Coronary artery (tissue), 2 donors: ENCODE results near the gene RNF114.
"Not testable (repeated sequence)": the region's sequence is repeated elsewhere in the genome, so short reads cannot be mapped to it uniquely, and the experiment has no call there.

Source experiments
- DNase-seq: peaks from one replicate; pipeline ENCODE4 v3.0.0-alpha.2; 2017; ENCODE audit warnings: low spot score
- H3K27ac ChIP-seq, 2 donors: fragments of 200-600 bp; sonication (generic); one replicate each; pipeline ENCODE4 v1.5.1; 2016 to 2019
- H3K4me3 ChIP-seq: fragments of 200-600 bp; sonication (generic); 2 replicates; pipeline ENCODE4 v1.5.1; 2016; ENCODE audit warnings: mild to moderate bottlenecking, moderate library complexity
- TF ChIP-seq, protein P1 (sequence below): fragments of 200-600 bp; sonication (generic); IDR thresholded peaks from one replicate; pipeline ENCODE4 v1.5.1; 2019; ENCODE audit warnings: antibody characterized with exemption

Gene RNF114

DNA sequence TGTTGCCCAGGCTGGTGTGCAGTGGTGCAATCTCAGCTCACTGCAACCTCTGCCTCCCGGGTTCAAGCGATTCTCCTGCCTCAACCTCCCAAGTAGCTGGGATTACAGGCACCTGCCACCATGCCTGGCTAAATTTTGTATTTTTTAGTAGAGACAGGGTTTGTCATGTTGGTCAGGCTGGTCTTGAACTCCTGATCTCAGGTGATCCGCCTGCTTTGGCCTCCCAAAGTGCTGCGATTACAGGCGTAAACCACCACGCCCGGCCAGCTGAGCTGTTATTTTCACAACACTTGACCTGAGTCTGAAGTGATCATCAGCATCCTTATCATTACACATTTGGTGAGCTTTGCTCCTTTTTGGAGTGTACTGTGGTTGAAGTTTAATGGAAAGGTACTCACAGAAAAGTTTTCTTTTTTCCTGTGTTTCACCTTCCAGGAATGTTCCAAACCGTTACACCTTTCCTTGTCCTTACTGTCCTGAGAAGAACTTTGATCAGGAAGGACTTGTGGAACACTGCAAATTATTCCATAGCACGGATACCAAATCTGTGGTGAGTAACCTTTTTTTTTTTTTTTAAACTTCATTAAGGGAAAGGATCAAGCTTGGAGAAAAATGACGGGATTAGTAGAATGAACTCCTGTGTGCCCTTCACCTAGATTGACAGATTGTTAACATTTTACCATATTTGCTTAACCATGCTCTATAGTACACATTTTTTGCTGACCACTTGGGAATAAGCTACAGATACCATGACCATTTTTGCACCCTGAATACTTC is 9.7 kb downstream of the RNF114 start:
- no peak for DNase-seq
- no peak overlapping the region for H3K4me3 ChIP-seq
- no peak overlapping the region for H3K27ac ChIP-seq
- TF ChIP-seq, protein P1, sequence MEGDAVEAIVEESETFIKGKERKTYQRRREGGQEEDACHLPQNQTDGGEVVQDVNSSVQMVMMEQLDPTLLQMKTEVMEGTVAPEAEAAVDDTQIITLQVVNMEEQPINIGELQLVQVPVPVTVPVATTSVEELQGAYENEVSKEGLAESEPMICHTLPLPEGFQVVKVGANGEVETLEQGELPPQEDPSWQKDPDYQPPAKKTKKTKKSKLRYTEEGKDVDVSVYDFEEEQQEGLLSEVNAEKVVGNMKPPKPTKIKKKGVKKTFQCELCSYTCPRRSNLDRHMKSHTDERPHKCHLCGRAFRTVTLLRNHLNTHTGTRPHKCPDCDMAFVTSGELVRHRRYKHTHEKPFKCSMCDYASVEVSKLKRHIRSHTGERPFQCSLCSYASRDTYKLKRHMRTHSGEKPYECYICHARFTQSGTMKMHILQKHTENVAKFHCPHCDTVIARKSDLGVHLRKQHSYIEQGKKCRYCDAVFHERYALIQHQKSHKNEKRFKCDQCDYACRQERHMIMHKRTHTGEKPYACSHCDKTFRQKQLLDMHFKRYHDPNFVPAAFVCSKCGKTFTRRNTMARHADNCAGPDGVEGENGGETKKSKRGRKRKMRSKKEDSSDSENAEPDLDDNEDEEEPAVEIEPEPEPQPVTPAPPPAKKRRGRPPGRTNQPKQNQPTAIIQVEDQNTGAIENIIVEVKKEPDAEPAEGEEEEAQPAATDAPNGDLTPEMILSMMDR, result no peak

DNA sequence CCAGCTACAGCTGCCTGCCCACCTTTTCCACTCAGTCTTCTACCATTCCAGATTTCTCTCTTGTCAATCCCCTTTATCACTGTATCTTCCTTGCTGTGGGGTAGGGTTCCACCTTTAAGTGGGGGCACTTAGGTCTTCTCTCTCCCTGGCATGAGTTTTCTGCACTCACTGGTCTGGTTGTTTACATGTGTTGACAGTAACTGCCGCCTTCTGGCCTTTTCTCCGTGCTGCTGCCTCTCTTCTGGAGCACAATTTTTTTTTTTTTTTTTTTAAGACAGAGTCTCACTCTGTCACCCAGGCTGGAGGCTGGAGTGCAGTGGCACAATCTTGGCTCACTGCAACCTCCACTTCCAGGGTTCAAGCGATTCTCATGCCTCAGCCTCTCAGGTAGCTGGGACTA is 12.0 kb downstream of the RNF114 start:
- Histone ChIP-seq H3K4me3 (no peak overlapping the region), H3K27ac (no peak overlapping the region)
- TF ChIP-seq, protein P1, result no peak
- DNase-seq, result no peak

DNA sequence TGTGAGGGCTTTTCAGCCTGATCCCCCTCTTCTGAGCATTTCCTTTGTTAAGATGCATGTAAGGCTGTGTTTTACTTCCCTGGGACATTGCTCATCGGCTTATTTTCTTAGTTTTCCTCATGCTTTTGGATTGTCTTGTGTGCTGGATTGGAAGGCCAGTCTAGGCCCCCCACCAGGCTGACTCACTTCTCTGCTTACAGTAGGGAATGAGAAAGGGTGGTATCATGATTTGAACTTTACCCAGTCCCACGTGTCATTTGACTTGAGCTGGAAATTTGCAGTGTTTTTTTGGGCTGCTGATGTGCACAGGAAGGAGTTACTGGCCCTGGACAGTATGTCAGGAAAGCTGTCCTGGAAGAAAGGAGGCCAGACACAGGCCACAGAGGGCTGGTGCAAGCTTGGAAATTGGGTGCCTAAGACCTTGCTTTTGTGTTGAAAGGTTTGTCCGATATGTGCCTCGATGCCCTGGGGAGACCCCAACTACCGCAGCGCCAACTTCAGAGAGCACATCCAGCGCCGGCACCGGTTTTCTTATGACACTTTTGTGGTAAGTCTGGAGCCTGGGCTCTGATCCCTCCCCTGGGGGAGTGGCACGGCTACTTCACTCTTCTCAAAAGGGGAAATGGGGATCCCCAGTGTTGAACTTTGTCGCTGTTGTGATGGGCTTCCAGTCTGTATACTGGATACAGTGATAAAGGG is 12.8 kb downstream of the RNF114 start:
- Histone ChIP-seq H3K27ac (no peak overlapping the region), H3K4me3 (no peak overlapping the region)
- TF ChIP-seq, protein P1, result no peak
- DNase-seq, result no peak

DNA sequence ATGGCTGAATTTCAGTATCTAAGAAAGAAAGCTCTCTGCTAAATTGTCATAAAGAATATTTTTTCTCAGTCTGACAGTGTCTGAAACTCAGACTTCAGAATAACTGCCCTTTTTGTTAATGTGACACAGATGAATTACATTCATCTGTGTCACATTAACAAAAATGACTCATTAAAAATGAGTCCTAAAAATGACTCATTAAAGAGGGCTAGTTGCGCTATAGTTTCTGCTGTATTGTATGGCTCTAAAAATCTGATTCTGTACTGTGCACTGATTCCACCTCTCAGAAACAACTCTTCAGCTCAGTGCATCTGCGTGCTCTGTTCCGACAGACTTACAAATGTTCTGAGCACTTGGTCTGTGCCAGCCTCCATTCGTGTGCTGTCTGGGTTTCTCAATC is 15.0 kb downstream of the RNF114 start:
- DNase-seq, result no peak
- no peak overlapping the region for H3K4me3 ChIP-seq
- TF ChIP-seq, protein P1, result no peak
- H3K27ac ChIP-seq, result no peak overlapping the region

DNA sequence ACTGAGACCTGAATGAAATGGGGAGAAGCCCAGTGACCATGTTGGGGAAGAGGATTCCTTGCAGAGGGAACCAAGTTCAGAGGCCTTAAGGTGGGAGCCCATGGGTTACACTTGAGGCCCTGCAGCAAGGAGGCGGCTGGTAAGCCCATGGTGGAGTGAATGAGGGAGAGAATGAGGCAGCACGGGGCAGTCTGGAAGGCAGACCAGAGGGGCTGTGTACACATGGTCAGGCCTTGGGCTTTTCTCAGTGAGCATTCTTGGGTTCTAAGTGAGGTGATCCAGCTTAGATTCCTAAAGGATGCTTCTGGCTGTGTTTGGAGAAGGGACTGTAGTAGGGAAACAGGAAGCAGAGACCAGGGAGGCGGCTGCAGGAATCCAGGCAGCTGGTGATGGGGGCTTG is 19.0 kb downstream of the RNF114 start:
- H3K27ac ChIP-seq, result no peak overlapping the region
- TF ChIP-seq, protein P1, result no peak
- DNase-seq, result no peak
- no peak overlapping the region for H3K4me3 ChIP-seq

DNA sequence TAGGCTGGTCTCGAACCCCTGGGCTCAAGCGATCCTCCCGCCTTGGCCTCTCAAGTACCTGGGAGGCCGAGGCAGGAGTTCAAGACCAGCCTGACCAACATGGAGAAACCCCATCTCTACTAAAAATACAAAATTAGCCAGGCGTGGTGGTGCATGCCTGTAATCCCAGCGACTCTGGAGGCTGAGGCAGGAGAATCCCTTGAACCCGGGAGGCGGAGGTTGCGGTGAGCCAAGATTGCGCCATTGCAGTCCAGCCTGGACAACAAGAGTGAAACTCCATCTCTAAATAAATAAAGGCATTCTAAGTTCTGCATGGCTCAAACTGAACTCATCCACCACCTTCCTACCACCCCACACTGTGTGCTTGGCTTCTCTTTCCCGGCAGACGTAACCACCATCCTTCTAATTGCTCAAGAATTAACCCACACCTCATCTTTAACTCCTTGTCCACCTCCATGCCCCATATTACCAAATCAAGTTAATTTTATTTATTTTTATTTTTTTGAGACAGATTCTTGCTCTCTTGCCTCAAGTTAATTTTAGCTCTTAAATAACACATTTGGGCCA is 19.7 kb downstream of the RNF114 start:
- not testable (repeated sequence) for DNase-seq, H3K4me3 ChIP-seq, H3K27ac ChIP-seq

DNA sequence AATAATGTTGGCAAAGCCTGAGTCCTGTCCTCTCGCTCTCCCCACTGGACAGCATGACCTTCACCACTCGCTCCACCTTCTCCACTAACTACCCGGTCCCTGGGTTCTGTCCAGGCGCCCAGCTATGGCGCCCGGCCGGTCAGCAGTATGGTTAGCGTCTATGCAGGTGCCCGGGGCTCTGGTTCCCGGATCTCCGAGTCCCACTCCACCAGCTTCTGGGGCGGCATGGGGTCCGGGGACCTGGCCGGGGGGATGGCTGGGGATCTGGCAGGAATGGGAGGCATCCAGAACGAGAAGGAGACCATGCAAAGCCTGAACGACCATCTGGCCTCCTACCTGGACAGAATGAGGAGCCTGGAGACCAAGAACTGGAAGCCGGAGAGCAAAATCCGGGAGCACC is 20.5 kb downstream of the RNF114 start:
- Histone ChIP-seq H3K27ac (no peak overlapping the region), H3K4me3 (no peak overlapping the region)
- DNase-seq, result no peak
- TF ChIP-seq, protein P1, result no peak

DNA sequence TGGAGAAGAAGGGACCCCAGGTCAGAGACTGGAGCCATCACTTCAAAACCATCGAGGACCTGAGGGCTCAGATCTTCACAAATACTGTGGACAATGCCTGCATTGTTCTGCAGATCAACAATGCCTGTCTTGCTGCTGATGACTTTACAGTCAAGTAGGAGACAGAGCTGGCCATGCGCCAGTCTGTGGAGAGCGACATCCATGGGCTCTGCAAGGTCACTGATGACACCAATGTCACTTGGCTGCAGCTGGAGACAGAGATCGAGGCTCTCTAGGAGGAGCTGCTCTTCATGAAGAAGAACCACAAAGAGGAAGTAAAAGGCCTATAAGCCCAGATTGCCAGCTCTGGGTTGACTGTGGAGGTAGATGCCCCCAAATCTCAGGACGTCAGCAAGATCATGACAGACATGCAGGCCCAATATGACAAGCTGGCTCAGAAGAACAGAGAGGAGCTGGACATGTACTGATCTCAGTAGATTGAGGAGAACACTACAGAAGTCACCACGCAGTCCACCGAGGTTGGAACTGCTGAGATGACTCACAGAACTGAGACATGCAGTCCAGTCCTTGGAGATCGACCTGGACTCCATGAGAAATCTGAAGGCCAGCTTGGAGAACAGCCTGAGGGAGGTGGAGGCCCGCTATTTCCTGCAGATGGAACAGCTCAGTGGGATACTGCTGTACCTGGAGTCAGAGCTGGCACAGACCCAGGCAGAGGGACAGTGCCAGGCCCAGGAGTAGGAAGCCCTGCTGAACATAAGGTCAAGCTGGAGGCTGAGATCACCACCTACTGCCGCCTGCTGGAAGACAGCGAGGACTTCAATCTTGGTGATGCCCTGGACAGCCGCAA is 21.1 kb downstream of the RNF114 start:
- not testable (repeated sequence) for H3K4me3 ChIP-seq, DNase-seq, H3K27ac ChIP-seq
